Measurements from ENCODE around the gene ZCWPW2. TPM values are rescaled to one million over a fixed set of nuclear protein-coding genes. Genes with fewer than 3 reads are reported as not detected.

Gene ZCWPW2
- total and polyA plus RNA-seq, 7 donors: 0.74 to 4.0 (median 2.7) TPM

DNA sequence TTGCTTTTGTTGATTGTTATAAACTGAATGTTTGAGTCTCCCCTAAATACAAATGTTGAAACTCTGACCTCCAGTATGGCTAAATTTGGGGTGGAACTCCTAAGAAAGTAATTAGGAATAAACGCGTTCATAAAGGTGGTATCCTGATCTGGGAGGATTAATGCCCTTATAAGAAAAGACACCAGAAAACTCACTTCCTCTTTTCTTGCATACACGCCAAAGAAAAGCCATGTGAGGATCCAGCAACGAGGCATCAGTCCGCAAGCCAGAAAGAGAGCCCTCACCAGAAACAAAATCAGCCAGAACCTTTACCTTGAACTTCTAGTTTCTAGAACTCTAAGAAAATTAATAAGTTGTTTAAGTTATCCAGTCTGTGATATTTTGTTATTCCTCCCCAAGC is 37.5 kb downstream of the ZCWPW2 start:
- WGBS, 3 donors: 93 to 96% (median 95%) methylated on average over 5 of the region's 5 CpGs
- TF ChIP-seq CTCF (IDR thresholded peaks at IDR 0.05): no peak
- ATAC-seq: no peak
- no peak for DNase-seq
- H3K9me3 ChIP-seq: no peaks in the 10 kb centered on the region
- no peaks in the 10 kb centered on the region for H3K27me3 ChIP-seq (ENCODE audit: insufficient read depth in 3 of 3, low read length in 2 of 3)
- intact Hi-C loops (cut with DNase I): no loop called here
- H3K27ac ChIP-seq: no peak overlapping the region
- H3K4me1 ChIP-seq: no peaks in the 10 kb centered on the region
- no peaks in the 10 kb centered on the region for H3K36me3 ChIP-seq (ENCODE audit: insufficient read depth in 1 of 2, low read depth in 1 of 2)
- H3K4me3 ChIP-seq: no peak overlapping the region

GRCh38 chr3:28388978-28389377 is 40.5 kb downstream of the ZCWPW2 start:
- H3K4me3 ChIP-seq: no peak overlapping the region
- intact Hi-C loops (cut with DNase I): no loop called here
- no peaks in the 10 kb centered on the region for H3K36me3 ChIP-seq (ENCODE audit: insufficient read depth in 1 of 2, low read depth in 1 of 2)
- H3K27me3 ChIP-seq (ENCODE audit: insufficient read depth in 3 of 3, low read length in 2 of 3): no peaks in the 10 kb centered on the region
- H3K4me1 ChIP-seq: no peaks in the 10 kb centered on the region
- no peak for ATAC-seq
- DNase-seq: no peak
- H3K27ac ChIP-seq: no peak overlapping the region
- no peak for TF ChIP-seq CTCF (IDR thresholded peaks at IDR 0.05)
- 87 to 100% (median 94%) methylated on average over 1 of the region's 1 CpG for WGBS, 3 donors
- H3K9me3 ChIP-seq: peaks cover 6% of the 10 kb centered on the region

GRCh38 chr3:28399206-28399605 is 50.7 kb downstream of the ZCWPW2 start:
- WGBS, 3 donors: 84 to 96% (median 90%) methylated on average over 3 of the region's 3 CpGs
- H3K36me3 ChIP-seq (ENCODE audit: insufficient read depth in 1 of 2, low read depth in 1 of 2): no peaks in the 10 kb centered on the region
- H3K4me3 ChIP-seq: no peak overlapping the region
- intact Hi-C loops (cut with DNase I): no loop called here
- no peak for TF ChIP-seq CTCF (IDR thresholded peaks at IDR 0.05)
- ATAC-seq (no peak), DNase-seq (no peak)
- H3K27me3 ChIP-seq (ENCODE audit: insufficient read depth in 3 of 3, low read length in 2 of 3): no peaks in the 10 kb centered on the region
- H3K27ac ChIP-seq: no peak overlapping the region
- no peaks in the 10 kb centered on the region for H3K4me1 ChIP-seq
- H3K9me3 ChIP-seq: peaks cover 35% of the 10 kb centered on the region

- ATAC-seq (no peak), DNase-seq (no peak)
- Histone ChIP-seq H3K4me1 (no peaks in the 10 kb centered on the region), H3K4me3 (no peak overlapping the region), H3K27me3 (ENCODE audit: insufficient read depth in 3 of 3, low read length in 2 of 3) (no peaks in the 10 kb centered on the region), H3K27ac (no peak overlapping the region), H3K36me3 (ENCODE audit: insufficient read depth in 1 of 2, low read depth in 1 of 2) (no peaks in the 10 kb centered on the region), H3K9me3 (peaks cover 14% of the 10 kb centered on the region)
- no peak for TF ChIP-seq CTCF (IDR thresholded peaks at IDR 0.05)
- intact Hi-C loops (cut with DNase I): no loop called here
- WGBS, 3 donors: 64 to 75% (median 73%) methylated on average over 1 of the region's 1 CpG
These were observed 57.7 kb downstream of the ZCWPW2 start for GRCh38 chr3:28406241-28406640.

- no peaks in the 10 kb centered on the region for H3K27me3 ChIP-seq (ENCODE audit: insufficient read depth in 3 of 3, low read length in 2 of 3)
- ATAC-seq (no peak), DNase-seq (no peak)
- peaks cover 11% of the 10 kb centered on the region for H3K9me3 ChIP-seq
- H3K4me1 ChIP-seq: no peaks in the 10 kb centered on the region
- no peaks in the 10 kb centered on the region for H3K36me3 ChIP-seq (ENCODE audit: insufficient read depth in 1 of 2, low read depth in 1 of 2)
- TF ChIP-seq CTCF (IDR thresholded peaks at IDR 0.05): no peak
- no peak overlapping the region for H3K27ac ChIP-seq
- no peak overlapping the region for H3K4me3 ChIP-seq
- intact Hi-C loops (cut with DNase I): no loop called here
These were observed 100.9 kb downstream of the ZCWPW2 start for GRCh38 chr3:28449398-28449797.

All from psoas muscle (tissue), 8 donors.